HUES64 (cell line): ENCODE results near the gene KLRC3.
"Not testable (repeated sequence)": the region's sequence is repeated elsewhere in the genome, so short reads cannot be mapped to it uniquely, and the experiment has no call there.

Source experiments
- H3K27ac ChIP-seq: 2 replicates; pipeline ENCODE4 v1.7.0; 2013; ENCODE audit warnings: low read depth, low read length, inconsistent platforms
- H3K27me3 ChIP-seq: 2 replicates; pipeline ENCODE4 v1.6.1; 2013; ENCODE audit warnings: mild to moderate bottlenecking, low read length; ENCODE audit not compliant: insufficient read depth
- H3K36me3 ChIP-seq: 2 replicates; pipeline ENCODE4 v1.6.1; 2013; ENCODE audit warnings: mild to moderate bottlenecking, low read length; ENCODE audit not compliant: insufficient read depth
- H3K4me1 ChIP-seq: 2 replicates; pipeline ENCODE4 v1.6.1; 2013; ENCODE audit warnings: mild to moderate bottlenecking, low read length, moderate library complexity; ENCODE audit not compliant: insufficient read depth
- H3K4me3 ChIP-seq: 2 replicates; pipeline ENCODE4 v1.5.1; 2013; ENCODE audit warnings: mild to moderate bottlenecking, low read length, moderate library complexity
- H3K9ac ChIP-seq: 2 replicates; pipeline ENCODE4 v1.6.1; 2013; ENCODE audit warnings: mild to moderate bottlenecking, low read depth, low read length
- H3K9me3 ChIP-seq: 2 replicates; pipeline ENCODE4 v1.6.1; 2013; ENCODE audit warnings: low read depth, low read length; ENCODE audit not compliant: insufficient read depth
- WGBS: fragments of 150-250, 120-280 bp; methylation state at CpG from one replicate; pipeline ENCODE4 v1.1.7; 2013; ENCODE audit warnings: missing lambda C conversion rate; 5-methylcytosine and 5-hydroxymethylcytosine counted together

Gene KLRC3

DNA sequence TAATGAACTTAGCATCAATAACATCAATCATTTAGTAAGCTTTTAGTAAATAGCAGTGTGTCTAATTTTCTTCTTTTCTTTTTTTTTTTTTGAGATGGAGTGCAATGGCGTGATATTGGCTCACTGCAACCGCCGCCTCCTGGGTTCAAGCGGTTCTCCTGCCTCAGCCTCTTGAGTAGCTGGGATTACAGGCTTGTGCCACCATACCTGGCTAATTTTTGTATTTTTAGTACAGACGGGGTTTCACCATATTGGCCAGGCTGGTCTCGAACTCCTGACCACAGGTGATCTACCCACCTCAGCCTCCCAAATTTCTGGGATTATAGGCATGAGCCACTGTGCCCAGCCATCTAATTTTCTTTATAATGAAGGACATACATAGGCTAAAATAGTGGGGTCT lies 32.9 kb downstream of the KLRC3 start:
- H3K27ac ChIP-seq, H3K9me3 ChIP-seq, H3K4me1 ChIP-seq, H3K36me3 ChIP-seq, H3K27me3 ChIP-seq, H3K4me3 ChIP-seq, H3K9ac ChIP-seq: not testable (repeated sequence)
- 94% methylated on average over 6 of the region's 6 CpGs for WGBS

DNA sequence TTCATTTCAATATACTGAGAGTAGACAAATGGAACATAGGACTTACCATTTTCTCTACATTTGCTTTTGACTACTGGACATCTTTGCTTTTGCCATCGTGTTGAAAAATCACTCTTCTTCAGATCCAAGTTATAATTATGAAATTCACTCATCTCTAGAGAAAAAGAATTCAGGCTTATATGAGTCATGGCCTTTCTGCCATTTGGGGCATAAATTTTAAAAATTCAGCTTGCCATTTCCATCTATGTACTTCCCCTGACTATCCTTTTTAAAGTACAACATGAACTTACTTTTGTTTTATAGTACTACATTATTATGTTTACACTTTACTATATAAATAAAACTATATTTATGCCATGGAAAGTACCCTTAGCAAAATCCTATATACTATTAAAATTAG lies 33.5 kb downstream of the KLRC3 start:
- Histone ChIP-seq H3K4me3 (no peak overlapping the region), H3K27me3 (no peaks in the 10 kb centered on the region), H3K9me3 (no peaks in the 10 kb centered on the region), H3K27ac (no peak overlapping the region), H3K36me3 (no peaks in the 10 kb centered on the region), H3K4me1 (no peaks in the 10 kb centered on the region), H3K9ac (no peak overlapping the region)
- 88% methylated on average over 1 of the region's 1 CpG for WGBS

DNA sequence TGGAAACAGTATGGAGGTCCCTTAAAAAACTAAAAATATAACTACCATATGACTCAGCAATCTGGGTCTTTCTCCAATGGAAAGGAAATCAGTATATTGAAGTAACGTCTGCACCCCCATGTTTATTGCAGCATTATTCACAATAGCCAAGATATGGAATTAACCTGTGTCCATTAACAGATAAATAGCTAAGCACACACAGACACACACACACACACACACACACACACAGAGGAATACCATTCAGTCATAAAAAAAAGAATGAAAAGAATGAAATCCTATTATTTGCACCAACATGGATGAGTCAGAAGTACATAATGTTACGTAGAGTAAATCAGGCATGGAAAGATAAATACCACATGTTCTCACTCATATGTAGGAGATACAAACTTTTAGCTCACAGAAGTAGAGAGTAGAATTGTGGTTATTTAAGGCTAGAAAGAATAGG lies 35.2 kb downstream of the KLRC3 start:
- H3K27ac ChIP-seq, result no peak overlapping the region
- H3K36me3 ChIP-seq, result no peaks in the 10 kb centered on the region
- 92% methylated on average over 1 of the region's 2 CpGs for WGBS

DNA sequence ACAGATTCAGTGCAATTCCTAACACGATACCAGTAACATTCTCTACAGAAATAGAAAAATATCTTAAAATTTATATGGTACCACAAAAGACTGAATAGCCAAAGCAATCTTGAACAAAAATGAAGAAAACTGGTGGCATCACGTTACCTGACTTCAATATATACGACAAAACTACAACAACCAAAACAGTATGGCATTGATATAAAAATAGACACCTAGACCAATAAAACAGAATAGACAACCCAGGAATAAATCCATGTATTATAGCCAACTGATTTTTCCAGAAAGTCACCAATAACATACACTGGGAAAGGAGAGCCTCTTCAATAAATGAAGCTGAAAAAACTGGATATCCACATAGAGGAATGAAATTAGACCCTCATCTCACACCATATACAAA lies 36.2 kb downstream of the KLRC3 start:
- no peak overlapping the region for H3K27ac ChIP-seq
- no peaks in the 10 kb centered on the region for H3K36me3 ChIP-seq

More for the DNA sequence above, 35.2 kb downstream of the KLRC3 start:
- Histone ChIP-seq H3K4me1 (no peaks in the 10 kb centered on the region), H3K4me3 (no peak overlapping the region), H3K9ac (no peak overlapping the region), H3K27me3 (no peaks in the 10 kb centered on the region), H3K9me3 (no peaks in the 10 kb centered on the region)

DNA sequence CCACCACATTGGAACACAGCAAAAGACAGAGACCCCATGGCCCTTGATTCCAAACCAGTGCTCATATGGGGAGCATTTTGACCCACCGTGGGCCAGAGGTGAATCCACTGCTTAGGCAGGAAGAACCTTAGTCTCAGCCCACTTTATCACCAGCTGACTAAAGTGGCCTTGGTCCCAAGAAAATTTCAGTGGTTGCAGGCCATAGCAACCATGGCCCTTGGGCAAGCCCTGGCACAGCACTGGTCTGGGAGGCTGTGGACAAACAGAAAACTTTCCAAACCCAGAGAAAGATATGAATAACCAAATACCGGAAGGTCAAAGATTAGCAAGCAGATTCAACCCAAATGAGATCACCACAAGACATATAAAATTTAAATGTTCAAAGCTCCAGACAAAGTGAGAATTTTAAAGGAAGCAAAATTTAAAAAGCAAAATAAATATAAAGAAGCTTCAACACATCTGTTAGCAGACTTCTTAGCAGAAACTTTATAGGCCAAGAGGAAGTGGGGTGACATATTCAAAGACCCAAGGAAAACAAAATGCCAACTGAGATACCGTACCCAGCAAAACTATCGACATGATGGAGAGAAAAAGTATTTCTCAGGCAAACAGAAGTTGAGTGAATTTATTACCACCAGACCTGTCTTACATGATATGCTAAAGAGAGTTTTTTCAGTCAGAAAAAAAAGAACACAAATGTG lies 38.3 kb downstream of the KLRC3 start:
- Histone ChIP-seq H3K36me3 (no peaks in the 10 kb centered on the region), H3K4me3 (no peak overlapping the region), H3K9ac (no peak overlapping the region), H3K27me3 (no peaks in the 10 kb centered on the region), H3K4me1 (no peaks in the 10 kb centered on the region), H3K9me3 (no peaks in the 10 kb centered on the region), H3K27ac (no peak overlapping the region)
- 97% methylated on average over 4 of the region's 4 CpGs for WGBS

More for the DNA sequence above, 36.2 kb downstream of the KLRC3 start:
- no peaks in the 10 kb centered on the region for H3K4me1 ChIP-seq
- H3K4me3 ChIP-seq, result no peak overlapping the region
- 96% methylated on average over 3 of the region's 3 CpGs for WGBS
- H3K9ac ChIP-seq, result no peak overlapping the region
- no peaks in the 10 kb centered on the region for H3K27me3 ChIP-seq
- H3K9me3 ChIP-seq, result no peaks in the 10 kb centered on the region

DNA sequence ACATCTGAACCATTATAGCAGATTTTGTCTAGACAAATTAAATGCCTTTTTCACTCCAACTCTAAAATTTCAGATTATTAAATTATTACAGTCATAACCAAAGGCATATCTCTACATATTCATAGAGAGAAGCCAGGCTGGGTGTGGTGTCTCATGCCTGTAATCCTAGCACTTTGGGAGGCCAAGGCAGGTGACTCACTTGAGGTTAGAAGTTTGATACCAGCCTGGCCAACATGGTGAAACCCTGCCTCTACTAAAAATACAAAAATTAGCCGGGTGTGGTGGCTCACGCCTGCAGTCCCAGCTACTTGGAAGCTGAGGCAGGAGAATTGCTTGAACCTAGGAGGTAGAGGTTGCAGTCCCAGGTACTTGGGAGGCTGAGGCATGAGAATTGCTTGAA lies 41.7 kb downstream of the KLRC3 start:
- not testable (repeated sequence) for H3K9me3 ChIP-seq, H3K4me3 ChIP-seq, H3K27ac ChIP-seq, H3K36me3 ChIP-seq, H3K4me1 ChIP-seq, H3K9ac ChIP-seq, H3K27me3 ChIP-seq
- 95% methylated on average over 2 of the region's 2 CpGs for WGBS

DNA sequence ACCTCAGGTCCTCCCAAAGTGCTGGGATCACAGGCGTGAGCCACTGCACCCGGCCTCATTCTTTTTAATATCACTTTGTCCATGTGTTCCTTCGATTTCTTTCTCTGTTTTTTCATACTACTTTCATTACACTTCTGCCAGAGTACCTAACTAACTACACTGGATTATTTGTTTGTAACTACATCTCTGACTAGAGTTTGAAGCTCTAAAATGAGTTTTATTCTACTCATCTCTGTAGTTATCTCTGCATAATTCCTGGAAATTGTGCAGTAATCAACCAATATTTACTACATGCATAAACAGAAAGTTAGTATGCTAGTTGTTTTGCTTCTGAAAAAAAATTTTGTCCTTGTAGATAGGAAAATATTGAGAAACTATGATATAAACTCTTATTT lies 45.8 kb downstream of the KLRC3 start:
- H3K27ac ChIP-seq, result no peak overlapping the region
- no peak overlapping the region for H3K4me3 ChIP-seq
- H3K36me3 ChIP-seq, result no peaks in the 10 kb centered on the region
- H3K9ac ChIP-seq, result no peak overlapping the region
- peaks cover 25% of the 10 kb centered on the region for H3K4me1 ChIP-seq
- H3K9me3 ChIP-seq, result no peaks in the 10 kb centered on the region
- H3K27me3 ChIP-seq, result no peaks in the 10 kb centered on the region
- 96% methylated on average over 3 of the region's 3 CpGs for WGBS

DNA sequence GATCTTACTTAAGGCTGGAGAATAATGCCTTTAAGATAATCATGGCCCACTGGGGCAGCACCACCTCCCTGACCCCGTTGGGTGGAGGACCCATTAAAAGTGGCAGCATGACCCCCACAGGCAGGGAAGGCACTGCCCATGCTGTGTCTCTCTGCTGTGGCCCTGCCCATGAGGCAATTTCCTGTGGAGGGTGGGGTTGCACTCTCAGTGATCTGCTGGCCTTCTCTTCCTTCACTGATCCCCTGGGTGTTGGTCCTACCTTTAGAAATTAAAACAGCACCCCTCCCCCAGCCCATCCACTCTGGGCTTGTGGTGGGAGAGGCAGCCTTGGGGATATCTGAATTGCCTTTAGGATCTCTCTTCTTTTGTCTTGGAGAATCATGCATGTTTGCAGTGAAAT lies 47.8 kb downstream of the KLRC3 start:
- no peaks in the 10 kb centered on the region for H3K36me3 ChIP-seq
- H3K9ac ChIP-seq, result no peak overlapping the region
- WGBS, result 76% methylated on average over 1 of the region's 1 CpG
- H3K9me3 ChIP-seq, result peaks cover 2% of the 10 kb centered on the region; the same call in 1 of the 2 replicates
- no peak overlapping the region for H3K4me3 ChIP-seq
- H3K27me3 ChIP-seq, result no peaks in the 10 kb centered on the region
- H3K4me1 ChIP-seq, result peaks cover 25% of the 10 kb centered on the region
- H3K27ac ChIP-seq, result no peak overlapping the region

DNA sequence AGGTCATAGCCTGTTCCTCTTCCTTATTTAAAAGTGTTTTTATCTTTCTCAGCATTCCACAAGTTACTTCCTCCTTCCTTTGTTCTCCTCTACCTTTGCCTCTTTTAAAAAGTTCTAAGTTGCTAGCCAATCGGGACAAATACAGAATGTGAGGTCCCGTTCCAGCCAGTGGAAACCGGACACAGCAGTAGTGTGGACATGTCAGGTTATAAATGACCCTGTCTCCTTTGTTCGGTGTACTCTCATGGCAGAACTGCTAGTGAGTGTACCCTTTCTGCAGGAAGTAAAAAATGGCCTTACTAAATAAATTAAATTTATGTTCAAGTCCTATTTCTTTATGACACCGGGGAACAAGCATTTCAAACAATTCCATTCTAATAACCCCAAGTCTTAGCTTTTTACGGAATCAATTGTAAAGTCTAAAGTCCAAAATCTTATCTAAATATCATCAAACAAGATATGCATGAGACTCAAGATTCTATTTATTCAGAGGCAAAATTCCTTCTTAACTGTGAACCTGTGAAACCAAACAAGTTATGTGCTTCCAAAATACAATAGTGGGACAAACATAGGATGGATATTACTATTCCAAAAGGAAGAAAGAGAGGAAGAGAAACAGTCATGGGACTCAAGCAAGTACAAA lies 48.4 kb downstream of the KLRC3 start:
- not testable (repeated sequence) for H3K36me3 ChIP-seq, H3K27ac ChIP-seq, H3K4me3 ChIP-seq, H3K27me3 ChIP-seq, H3K9me3 ChIP-seq, H3K9ac ChIP-seq
- 94% methylated on average over 6 of the region's 6 CpGs for WGBS
- peaks cover 25% of the 10 kb centered on the region for H3K4me1 ChIP-seq

DNA sequence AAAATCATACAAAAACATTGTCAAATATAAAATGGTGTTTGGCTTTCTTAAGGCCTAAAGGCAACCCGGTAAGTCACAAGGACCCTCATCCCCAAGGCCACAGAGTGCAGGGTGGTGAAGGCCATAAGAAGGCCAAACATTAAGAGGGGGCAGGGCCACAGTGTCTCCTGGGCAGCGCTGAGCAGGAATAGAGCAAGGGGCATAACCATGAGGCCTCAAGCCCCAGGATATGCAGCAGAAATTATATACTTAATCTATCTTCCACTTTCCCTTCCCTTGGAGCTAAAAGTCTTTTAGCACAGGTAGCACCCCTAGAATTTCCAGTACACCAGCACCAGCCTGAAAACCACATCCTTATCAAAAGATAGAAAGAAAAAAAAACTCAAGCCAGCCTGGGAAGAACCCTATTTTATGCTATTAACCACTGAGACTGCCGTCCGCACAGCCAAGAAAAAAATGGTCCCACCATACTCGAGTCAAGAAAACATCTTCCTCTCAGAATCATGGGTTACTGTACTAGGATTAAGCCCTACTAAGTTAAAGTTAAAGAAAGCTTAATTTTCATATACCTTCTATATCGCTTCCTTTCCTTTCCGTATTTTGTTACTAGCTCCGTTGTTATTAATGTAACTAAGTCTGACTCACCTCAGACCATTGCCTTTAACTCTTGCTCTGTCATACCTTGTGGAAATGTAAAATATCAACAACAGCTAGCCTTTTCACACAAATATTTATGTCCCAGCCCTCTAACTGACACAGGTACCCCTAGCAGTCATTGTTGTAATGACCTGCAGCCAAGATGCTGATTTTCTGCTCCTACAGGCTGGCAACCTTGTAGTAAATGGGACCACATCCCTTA lies 50.6 kb downstream of the KLRC3 start:
- H3K4me1 ChIP-seq, result peaks cover 40% of the 10 kb centered on the region
- no peaks in the 10 kb centered on the region for H3K36me3 ChIP-seq
- no peak overlapping the region for H3K27ac ChIP-seq
- H3K9me3 ChIP-seq, result peaks cover 2% of the 10 kb centered on the region; the same call in 1 of the 2 replicates
- H3K27me3 ChIP-seq, result no peaks in the 10 kb centered on the region
- WGBS, result 93% methylated on average over 8 of the region's 8 CpGs
- H3K4me3 ChIP-seq, result no peak overlapping the region
- no peak overlapping the region for H3K9ac ChIP-seq
